ENCODE measurements around the gene GRPEL1. TPM values are rescaled to one million over a fixed set of nuclear protein-coding genes. Genes with fewer than 3 reads are reported as not detected.
A peak's percentile ranks its signal among the peaks of the same experiment; 100 is the strongest.

GRPEL1 gene
- total RNA-seq, 1 donor from 2014 or later: 25.7 TPM

DNA sequence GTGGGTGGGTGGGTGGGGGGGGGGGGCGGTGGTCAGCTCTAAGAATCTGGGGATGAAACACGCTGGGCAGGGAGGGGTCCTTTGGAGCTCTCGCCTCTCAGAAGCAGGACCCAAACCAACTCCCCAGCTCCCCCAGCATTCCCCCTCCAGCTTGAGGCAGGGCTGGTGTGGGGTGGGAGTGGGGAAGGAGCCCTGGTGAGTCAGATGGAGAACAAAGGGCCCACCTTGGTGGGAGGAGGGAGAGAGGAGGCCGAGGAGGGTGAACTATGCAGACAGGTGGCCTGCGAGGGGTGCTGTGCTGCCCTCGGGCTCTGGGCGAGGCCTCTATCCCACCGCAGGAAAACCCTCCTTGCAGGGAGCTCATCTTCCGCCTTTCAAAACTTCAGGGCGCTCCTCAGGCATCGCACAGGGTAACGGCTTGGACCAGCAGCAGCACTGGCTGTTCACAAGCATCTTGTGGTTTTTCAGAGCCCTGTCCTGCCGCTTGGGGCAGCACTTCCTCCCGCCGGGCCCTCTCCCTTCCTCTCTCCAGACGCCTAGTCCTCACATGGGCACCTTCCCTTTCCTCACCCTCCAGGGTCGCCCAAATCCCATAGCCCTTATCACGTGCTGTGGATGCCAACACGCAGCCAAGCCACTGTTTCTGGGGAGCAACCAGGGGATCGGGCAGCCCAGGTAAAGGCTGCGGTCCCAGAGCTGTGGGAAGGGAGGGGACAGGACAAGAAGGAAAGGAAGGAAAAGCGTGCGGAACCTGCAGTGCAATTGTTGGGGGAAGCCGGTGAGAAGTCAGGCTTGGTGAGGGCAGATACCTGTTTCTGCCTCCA, 34.0 kb upstream of the GRPEL1 start:
- Histone ChIP-seq H3K36me3 (no peaks in the 10 kb centered on the region), H3K4me3 (peak overlapping the region; percentile 70), H3K27me3 (ENCODE audit: low read depth) (no peaks in the 10 kb centered on the region), H3K4me1 (peaks cover 26% of the 10 kb centered on the region), H3K9me3 (no peaks in the 10 kb centered on the region), H3K27ac (peak overlapping the region; percentile 84)
- DNase-seq (peak; percentile 83), ATAC-seq (peak; percentile 84 to 86)
- TF ChIP-seq, protein P1, sequence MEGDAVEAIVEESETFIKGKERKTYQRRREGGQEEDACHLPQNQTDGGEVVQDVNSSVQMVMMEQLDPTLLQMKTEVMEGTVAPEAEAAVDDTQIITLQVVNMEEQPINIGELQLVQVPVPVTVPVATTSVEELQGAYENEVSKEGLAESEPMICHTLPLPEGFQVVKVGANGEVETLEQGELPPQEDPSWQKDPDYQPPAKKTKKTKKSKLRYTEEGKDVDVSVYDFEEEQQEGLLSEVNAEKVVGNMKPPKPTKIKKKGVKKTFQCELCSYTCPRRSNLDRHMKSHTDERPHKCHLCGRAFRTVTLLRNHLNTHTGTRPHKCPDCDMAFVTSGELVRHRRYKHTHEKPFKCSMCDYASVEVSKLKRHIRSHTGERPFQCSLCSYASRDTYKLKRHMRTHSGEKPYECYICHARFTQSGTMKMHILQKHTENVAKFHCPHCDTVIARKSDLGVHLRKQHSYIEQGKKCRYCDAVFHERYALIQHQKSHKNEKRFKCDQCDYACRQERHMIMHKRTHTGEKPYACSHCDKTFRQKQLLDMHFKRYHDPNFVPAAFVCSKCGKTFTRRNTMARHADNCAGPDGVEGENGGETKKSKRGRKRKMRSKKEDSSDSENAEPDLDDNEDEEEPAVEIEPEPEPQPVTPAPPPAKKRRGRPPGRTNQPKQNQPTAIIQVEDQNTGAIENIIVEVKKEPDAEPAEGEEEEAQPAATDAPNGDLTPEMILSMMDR (IDR thresholded peaks at IDR 0.05): peak; percentile 78
- intact Hi-C loops (cut with DNase I): no loop called here

DNA sequence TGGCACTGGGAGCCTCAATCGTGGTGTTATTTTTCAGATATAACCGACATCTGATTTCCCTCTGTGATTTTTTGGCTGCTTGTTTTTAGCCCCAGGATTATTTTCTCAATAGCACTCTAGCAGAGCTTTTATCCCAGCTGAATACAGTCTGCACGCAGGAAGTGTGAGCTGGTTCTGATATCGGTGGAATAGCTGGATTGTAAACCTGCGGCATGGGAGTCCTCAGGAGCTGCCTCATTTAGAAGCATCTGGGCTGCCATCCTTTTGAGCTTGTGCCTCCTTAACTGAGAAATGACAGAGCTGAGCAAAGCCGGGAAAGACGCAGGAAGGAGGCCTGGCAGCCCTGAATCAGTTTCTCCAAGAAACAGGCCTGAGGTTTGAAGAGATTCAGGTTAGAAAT, 28.4 kb upstream of the GRPEL1 start:
- DNase-seq (no peak), ATAC-seq (no peak)
- intact Hi-C loops (cut with DNase I): no loop called here
- Histone ChIP-seq H3K36me3 (no peaks in the 10 kb centered on the region), H3K9me3 (no peaks in the 10 kb centered on the region), H3K27ac (no peak overlapping the region), H3K27me3 (ENCODE audit: low read depth) (no peaks in the 10 kb centered on the region), H3K4me3 (no peak overlapping the region), H3K4me1 (no peaks in the 10 kb centered on the region)
- TF ChIP-seq, protein P1 (IDR thresholded peaks at IDR 0.05): no peak

DNA sequence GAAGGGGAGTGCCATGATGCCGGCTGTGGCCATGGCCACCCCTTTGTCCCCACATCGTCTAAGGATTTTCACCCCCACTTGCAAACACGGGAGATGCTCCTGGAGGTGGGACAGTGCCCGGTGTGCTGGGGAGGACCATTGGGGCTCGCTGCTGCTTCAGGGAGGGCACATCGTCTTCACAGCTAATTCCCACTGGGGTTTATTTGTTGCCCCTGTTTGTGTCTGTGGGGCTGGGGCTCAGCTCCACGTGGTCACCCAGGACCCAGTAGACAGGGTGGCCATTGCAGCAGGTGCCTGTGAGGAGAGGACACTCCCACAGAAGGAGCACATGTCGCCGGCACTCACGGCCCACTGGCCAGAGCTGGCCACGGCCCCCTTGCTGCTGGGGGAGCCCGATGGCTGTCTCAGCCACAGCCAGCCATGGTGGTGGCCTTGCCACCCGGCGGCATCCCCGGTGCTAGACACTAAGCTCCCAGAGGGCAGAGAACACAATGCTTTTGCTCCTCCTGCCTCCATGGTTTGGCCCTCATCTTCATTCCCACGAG, 27.8 kb upstream of the GRPEL1 start:
- ATAC-seq (no peak), DNase-seq (no peak)
- intact Hi-C loops (cut with DNase I): no loop called here
- TF ChIP-seq, protein P1 (IDR thresholded peaks at IDR 0.05): no peak
- Histone ChIP-seq H3K4me1 (no peaks in the 10 kb centered on the region), H3K4me3 (no peak overlapping the region), H3K27ac (no peak overlapping the region), H3K9me3 (no peaks in the 10 kb centered on the region), H3K36me3 (no peaks in the 10 kb centered on the region), H3K27me3 (ENCODE audit: low read depth) (no peaks in the 10 kb centered on the region)

- Histone ChIP-seq H3K27ac (no peak overlapping the region), H3K36me3 (no peaks in the 10 kb centered on the region), H3K4me1 (no peaks in the 10 kb centered on the region), H3K9me3 (no peaks in the 10 kb centered on the region), H3K27me3 (ENCODE audit: low read depth) (no peaks in the 10 kb centered on the region), H3K4me3 (no peak overlapping the region)
- no peak for DNase-seq
- intact Hi-C loops (cut with DNase I): no loop called here
- no peak for ATAC-seq
- TF ChIP-seq, protein P1 (IDR thresholded peaks at IDR 0.05): no peak
These were observed 27.1 kb upstream of the GRPEL1 start for GRCh38 chr4:7094916-7095315.

GRCh38 chr4:7092026-7092425, 24.2 kb upstream of the GRPEL1 start:
- DNase-seq: no peak
- Histone ChIP-seq H3K4me3 (no peak overlapping the region), H3K27ac (no peak overlapping the region), H3K9me3 (no peaks in the 10 kb centered on the region), H3K27me3 (ENCODE audit: low read depth) (peaks cover 3% of the 10 kb centered on the region), H3K36me3 (no peaks in the 10 kb centered on the region), H3K4me1 (no peaks in the 10 kb centered on the region)
- TF ChIP-seq, protein P1 (IDR thresholded peaks at IDR 0.05): no peak
- no peak for ATAC-seq
- intact Hi-C loops (cut with DNase I): no loop called here

Measured in lower lobe of right lung (tissue), 2 donors.